NCI-H2196 treated with DMSO at 0.1 percent for 48 hours (cell line): ENCODE data around the gene NEK11.
A peak's percentile ranks its signal among the peaks of the same experiment; 100 is the strongest.
"Not testable (repeated sequence)": the region's sequence is repeated elsewhere in the genome, so short reads cannot be mapped to it uniquely, and the experiment has no call there.

Experiments used
- DNase-seq: peaks from one replicate; lab custom pipeline; 2025; ENCODE audit not compliant: unreplicated experiment; lab: John Stamatoyannopoulos, UW

Gene NEK11

DNA sequence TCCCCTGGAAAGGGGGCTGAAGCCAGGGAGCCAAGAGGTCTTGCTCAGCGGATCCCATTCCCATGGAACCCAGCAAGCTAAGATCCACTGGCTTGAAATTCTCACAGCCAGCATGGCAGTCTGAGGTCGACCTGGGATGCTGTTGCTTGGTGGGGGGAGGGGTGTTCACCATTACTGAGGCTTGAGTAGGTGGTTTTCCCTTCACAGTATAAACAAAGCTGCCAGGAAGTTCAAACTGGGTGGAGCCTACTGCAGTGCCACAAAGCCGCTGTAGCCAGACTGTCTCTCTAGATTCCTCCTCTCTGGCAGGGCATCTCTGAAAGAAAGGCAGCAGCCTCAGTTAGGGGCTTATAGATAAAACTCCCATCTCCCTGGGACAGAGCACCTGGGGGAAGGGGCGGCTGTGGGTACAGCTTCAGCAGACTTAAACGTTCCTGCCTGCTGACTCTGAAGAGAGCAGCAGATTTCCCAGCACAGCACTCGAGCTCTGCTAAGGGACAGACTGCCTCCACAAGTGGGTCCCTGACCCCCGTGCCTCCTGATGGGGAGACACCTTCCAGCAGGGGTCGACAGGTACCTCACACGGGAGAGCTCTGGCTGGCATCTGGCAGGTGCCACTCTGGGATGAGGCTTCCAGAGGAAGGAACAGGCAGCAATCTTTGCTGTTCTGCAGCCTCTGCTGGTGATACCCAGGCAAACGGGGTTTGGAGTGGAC lies 15.8 kb downstream of the NEK11 start:
- DNase-seq = not testable (repeated sequence)

DNA sequence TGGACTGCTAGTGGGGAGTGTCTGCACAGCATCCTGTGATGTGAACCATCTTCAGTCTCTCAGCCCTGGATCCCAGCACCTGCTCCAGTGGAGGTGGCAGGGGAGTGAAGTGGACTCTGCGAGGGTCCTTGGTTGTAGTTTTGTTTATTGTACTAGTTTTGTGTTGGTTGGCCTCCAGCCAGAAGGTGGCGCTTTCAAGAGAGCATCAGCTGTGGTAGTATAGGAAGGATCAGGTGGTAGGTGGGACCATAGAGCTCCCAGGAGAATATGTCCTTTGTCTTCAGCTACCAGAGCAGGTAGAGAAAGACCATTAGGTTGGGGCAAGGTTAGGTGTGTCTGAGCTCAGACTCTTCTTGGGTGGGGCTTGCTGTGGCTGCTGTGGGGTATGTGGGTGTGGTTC lies 20.9 kb downstream of the NEK11 start:
- DNase-seq = no peak

DNA sequence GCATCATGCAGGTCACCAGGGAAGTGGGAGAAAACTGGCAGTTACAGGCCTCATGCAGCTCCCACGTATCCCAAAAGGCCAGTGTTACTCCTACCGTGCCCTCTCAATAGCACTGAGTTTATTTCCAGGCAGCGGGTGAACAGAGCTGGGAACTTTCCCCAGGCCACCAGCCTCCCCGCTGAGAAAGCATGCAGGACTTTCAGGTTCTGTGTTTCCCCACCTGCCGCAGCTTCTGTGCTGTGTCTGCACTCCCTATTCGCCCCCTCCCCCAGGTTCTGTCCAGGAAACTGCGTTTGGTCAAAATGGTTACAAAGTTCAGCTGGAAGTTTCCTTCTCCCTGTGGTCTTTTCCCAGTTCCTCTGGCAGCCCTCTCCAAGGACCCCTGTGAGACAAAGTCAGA lies 21.4 kb downstream of the NEK11 start:
- no peak for DNase-seq

DNA sequence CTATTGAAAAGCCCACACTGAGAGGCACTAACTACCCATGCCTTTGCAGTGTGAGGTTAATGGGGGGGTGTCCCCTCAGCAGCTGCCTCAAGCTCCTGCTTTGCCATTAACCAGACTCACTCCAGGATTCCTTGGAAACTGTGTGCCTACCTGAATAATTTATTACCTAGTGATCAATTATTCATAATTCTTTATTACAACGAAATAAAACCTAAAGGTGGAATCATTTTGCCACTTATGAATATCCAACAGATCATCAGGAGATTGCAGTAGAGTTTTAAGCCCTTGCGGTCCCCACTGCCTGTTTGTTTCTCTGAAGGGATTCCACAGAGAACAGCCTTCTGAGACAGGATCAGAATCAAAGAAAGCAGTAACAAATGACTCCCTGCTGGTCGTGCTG lies 23.3 kb downstream of the NEK11 start:
- no peak for DNase-seq

DNA sequence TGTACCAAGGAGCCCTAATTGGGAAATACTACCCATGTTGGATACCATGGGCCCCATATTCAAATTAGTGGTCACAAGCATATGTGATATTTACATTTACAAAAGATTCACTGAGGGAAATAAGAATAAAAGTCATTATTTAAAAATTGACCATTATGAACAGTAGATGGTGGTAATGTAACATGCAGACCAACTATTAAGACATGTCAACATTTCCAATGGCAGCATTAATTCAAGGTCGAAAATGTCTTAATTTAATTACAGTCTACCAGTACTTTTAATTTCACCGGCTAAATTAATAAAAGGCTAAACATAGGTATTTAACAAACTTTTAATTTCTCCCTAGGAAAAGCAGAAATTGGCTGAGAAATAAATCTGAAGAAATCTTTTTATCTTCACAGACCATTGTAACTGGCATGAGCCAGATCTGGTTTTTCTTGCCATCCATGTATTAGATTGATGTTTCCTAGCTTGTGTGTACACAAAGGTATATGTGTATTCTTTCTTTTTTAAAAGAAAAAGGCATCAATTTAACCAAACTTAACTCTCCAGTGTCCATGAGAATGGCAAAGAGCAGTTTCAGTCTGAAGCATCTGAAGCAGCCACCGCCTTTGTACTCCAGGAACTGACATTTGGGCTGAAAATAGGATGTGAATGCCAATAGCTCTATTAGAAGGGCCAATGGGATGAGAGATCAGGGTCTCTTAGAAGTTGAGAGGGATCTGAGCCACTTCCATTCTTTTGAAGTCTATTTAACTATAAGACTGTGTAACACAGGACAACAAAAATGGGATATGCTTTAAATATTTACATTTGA lies 26.6 kb downstream of the NEK11 start:
- DNase-seq = no peak

DNA sequence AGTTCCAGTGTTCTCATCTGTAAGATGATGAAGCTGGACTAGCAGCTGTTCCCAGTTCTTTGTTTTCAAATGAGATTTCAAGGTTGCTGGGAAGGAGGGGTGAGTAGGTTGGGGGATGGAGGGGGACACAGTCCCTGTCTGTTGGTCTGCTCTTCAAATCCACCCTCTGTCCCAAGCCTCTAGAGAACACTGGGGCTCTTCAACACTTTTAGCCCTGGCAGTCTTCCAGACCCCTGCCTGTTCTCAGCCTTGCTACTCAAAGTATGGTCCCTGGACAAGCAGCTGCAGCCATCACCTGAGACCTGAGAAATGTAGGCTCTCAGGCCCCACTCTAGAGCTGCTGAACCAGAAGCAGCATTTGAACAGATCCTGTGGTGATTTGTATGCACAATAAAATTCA lies 41.3 kb downstream of the NEK11 start:
- DNase-seq = no peak

DNA sequence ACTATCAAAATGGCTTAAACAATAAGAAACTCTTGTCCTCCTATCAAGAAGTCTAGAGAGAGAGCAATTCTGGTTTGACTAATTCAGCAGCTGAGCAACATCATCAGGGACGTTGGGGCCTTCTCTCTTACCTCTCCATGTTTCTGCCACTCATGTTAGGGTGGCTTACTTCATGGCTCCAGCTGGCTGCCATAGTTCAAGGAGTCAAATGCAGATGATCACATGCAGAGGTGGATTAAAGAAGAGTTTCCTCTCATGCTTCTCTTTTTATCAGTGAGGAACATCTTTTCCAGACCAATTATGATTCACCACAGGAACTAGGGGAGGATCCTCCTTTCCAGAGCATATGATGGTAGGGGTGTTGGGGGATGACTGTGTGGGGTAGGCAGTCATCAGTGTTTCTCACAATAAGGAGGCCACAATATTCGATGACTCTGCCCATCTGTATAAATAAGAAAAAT lies 45.5 kb downstream of the NEK11 start:
- DNase-seq = no peak

DNA sequence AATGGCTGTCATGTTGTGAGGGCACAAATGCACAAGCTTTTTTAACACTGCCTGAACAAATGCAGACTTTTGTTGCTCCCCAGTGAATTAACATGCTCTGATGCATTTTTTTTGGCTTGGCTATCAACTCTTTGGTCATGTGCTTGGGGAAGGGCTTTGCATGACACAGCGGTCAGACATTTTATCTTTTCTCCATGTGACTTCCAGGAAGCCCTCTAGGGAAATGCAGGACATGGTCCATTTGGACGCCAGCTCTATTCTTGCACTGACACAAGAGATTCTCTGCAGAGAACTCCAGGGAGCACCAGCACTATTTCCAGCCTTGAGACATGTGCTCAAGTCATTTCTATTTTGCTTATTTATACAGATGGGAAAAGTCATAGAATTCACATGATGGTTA lies 46.2 kb downstream of the NEK11 start:
- no peak for DNase-seq

DNA sequence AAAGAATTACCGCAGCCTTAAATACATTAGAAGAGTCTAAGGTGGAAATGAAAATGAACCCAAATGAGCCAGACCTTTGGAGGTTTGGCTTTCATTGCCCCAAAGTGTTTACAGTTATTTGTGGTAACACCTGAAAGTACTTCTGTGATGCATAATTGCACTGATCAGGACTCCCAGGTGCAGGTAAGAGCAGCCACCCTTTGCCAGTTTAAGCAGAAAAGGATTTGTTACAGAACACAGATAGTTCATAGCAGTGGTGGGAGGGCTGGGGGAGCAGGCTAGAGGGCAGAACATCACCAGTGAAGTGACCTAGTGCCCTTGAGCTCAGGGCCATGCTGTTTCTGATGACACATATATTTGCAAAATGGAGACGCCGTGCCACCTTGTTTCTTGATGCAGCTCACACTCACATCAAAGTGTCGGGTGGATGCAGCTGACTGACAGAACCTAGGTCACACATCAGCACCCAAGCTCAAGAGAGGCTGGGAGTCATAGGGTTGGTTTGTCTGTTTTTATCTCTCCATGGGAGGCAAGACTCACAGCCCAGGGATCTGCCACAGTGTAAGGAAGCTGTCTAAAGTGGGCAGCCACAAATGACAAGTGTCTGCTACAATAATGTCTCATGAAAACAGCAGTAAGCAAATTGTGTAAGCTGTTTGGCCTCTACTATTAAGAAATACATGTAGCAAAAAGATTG lies 49.1 kb downstream of the NEK11 start:
- no peak for DNase-seq

DNA sequence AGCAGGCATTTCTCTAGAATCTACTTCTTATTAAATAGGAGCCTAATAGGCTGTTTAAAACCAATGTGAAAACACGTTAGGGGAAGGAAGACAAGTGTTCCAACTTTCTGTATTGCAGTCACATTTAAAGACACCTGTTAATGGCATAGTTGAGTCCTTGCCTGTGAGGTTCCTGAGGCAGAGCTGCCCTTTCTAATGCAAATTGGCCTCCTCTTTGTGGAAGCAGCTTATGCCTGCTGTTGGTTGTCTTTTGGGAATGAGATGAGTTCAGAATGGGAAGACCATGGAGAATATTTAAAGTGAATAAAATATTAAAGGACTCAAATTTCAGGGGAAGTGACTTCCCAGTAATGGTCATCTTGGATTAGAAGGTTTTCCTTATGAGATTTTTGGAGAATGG lies 51.2 kb downstream of the NEK11 start:
- no peak for DNase-seq

DNA sequence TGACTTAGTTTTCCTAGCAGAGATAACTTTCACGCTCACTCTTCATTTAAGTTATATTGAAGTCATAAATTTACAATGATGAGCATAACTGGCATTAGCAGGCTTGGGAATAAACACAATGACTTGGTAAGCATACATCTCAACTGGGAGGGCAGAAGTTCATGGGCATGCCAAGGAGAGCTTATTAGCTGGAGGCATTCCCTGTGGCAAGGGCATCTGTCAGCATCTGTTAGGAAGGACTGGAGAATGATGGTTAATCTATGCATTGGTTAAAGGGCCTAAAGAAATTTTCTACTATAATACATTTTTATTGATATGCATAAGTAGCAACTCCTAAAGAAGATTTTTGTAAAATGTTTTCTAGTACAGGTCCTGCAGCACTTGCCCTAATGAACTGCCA lies 52.4 kb downstream of the NEK11 start:
- DNase-seq = no peak

DNA sequence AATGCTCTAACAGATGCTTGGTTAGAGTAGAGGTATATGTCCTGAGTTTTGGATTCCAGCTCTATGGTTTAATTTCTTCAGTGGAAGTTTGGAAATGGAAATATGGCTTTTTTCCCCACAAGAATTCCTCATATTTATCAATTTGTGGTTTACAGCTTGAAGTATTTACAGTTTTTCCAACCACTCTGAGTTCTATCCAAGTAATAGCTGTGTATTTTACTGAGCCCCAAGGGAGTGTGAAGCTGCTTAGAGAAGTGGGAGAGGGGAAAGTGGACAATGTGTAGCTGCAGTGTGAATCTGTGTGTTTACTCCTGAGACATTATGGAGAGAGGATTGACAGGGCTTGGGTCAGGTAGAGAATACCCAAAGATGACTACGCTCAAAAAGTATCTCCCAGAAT lies 54.5 kb downstream of the NEK11 start:
- DNase-seq = no peak

DNA sequence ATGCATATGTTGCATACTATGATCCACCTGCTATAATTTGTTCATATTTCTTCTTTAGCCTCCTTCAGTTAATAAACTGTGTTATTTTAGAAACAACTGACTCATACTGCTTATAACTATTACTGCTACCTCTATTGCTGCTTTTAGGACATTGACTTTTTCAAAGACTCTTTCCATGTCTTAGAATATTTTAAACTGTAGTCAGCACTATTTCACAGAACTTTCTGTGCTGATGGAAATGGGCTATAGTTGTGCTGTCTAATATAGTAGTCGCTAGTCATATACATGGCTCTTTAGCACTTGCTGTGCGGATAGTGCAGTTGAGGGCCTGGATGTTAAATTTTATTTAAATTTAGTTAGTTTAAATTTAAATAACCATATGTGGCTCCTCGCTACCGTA lies 55.6 kb downstream of the NEK11 start:
- no peak for DNase-seq

DNA sequence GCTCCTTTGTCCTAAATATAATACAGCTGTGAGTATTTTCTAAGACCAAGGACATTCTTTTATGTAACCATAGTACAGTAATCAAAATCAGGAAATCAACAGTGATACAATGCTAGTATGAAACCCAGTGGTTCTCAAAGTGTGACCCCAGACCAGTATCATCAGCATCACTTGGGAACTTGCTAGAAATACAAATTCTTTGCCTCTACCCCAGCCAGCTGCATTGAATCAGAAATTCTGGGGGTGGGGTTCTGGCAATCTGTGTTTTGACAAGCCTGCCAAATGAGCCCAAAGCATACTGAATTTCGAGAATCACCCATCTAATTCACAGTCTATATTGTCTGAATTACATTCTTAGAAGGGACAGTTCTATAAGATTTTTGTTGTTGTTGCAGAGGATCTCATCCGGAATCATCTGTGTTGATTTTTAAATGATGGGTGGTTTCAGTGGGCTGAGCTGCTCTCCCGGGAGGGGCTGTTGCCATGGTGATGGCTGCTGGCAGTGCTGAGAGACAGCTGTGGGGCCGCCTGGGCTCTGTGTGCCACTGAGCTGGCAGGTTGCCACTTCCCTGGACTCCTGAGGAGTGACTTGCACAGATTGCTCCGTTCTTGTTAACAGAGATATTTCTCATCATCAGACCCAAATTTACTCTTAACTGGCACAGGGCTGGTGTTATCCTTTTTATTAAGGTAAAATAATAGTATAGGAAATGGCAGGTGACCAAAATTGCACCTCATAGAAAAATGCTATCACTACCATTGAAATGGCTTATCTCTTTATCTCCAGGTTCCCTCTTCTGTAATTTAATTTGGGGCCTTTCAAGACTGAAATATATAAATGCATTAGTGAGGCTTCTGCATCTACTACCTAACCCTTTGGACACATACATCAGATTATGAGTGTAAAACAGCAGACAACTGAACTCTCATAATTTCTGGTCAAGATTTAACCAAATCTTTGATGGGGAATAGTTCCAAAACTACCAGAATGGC lies 56.5 kb downstream of the NEK11 start:
- DNase-seq = peak; percentile 9

DNA sequence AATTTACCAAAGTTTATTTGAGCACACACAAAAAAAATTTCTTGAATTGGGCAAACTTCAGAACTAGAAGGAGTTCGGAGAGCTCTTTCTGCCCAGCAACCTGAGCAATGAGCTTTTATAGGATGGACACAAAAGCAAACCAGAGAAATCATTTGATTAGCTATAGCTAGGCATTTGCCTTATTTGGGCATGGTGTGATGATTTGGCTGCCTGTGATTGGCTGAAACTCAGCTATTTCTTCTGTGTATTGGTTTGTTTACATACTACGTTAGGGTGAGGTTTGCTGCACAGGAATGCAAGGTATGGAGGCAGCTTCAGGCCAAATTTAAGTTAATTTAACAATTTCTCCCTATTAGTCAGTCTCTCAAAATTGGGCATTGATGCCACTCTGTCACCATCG lies 65.1 kb downstream of the NEK11 start:
- DNase-seq = no peak

DNA sequence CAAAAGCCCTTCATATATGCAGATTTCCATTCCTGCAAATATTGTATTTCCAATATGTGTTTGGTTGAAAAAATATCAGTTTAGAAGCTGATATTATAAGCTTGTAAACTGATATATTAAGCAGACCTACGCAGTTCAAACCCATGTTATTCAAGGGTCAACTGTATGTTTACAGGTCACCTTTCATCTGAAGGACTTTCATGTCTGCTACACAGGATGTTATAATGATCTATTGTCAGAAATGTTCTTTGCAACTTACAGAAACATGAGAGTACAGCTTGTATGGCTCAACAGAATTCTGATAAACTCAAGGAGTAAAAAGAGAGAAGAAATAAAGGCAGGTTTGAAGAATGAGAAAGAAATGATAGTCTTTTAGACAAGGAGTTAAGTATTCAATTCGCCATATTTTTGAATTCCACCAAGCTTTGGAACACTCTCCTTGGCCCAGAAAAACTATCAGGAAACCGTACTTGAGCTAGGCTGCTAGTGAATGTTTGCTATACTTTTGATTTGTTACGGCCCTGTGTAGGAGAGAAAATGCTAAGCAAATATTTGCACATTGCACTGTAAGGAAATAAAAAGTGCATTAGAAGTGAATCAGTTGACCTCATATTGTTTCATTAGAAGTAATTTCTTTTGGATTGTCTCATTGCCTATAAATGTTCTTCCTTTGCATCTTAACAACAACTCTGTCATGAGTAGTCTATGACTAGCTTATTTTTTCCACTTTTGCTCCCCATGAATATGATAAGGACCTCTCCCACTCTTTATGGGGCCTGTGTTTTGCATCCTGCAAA lies 81.2 kb downstream of the NEK11 start:
- DNase-seq = no peak

DNA sequence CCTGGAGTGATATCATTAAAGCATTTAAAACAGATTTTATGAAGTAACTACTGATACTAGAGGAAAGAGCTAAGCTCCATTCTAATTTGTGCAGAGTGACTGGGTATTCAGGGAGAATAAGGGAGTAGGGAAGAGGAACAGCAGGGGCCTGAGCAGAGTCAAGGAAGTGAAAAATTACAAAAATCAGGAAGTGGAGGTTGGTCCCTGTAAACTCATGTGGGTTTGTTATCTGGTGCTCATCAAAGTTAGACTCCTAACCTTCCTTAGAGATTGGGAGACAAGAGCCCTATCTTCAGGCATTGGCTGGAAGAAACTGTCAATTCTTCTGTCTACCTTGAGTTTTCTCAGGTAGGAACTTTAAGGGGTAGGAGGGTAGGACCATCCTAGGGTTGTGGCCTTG lies 82.5 kb downstream of the NEK11 start:
- DNase-seq = no peak

DNA sequence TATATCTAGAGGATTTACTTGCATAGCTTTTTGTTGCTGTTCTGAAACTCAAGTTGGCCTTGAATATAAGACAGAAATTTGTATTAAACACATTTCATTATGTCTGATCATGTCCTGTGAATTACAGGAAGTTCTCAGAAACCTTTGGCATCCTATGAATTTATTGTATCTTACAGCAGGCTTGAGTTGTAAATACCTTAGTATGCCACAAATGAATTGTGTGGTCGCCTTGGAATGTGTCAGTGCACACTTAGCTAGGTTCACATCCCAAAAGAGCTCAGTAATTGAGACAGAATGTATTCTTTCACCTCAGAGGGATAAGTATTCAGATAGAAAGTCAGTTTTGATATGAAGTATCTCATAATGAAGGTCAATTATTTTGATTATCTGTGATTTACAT lies 83.4 kb downstream of the NEK11 start:
- DNase-seq = no peak

DNA sequence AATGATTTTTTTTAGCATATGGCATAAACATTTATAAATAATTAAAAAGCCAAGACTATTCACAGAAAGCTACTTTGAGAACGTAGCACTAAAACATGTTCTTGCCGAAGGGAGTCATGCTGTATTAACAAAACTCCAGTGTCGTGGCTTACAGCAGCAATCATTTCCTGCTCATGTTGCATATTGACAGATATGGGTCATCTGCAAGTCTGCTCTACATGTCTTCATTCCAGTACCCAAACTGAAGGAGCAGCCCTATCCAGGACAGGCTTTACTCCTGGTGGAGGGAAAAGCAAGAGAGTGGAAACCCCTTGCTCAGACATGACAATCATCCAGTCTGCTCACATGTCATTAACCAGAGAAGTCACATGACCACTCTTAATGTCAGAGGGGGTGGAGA lies 87.6 kb downstream of the NEK11 start:
- no peak for DNase-seq

DNA sequence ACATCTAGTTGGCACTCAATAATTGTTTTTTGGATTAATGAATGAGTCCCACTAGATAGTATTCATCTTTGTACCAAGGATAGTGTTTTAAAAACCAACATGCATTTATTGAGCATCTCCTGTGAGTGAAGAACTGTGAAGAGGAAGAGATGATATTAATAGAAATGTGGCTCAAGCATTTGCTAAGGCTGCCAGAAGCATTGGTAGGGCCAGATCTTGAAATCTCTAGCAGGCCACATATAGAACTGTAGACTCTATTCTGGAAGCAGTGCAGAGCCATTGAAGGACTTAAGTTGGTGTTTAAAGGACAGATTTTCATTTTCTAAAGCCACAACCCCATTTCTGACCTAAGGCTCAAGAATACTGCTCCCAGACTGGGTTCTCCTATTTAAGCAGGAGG lies 99.0 kb downstream of the NEK11 start:
- no peak for DNase-seq
